IMR-90 (cell line): Measurements from ENCODE around the gene MASTL. TPM values are rescaled to one million over a fixed set of nuclear protein-coding genes. Genes with fewer than 3 reads are reported as not detected.
A peak's percentile ranks its signal among the peaks of the same experiment; 100 is the strongest.

Experiments
- ATAC-seq: fragments of 200-7000 bp; cut with Tn5 transposase; 2 replicates; pipeline ENCODE4 v1.9.1; 2020; ENCODE audit warnings: low read depth, mild to moderate bottlenecking, moderate library complexity
- BruUV-seq: library from RNA; stranded (reverse); fragments of 400-500 nt; replicated peaks from 2 replicates; lab custom pipeline; 2021; lab: Mats Ljungman, UMichigan
- CTCF ChIA-PET: fragments of 300-600 bp; formaldehyde crosslinking; extraction: SDS; loops from one replicate; lab custom pipeline; 2021; ENCODE audit warnings: antibody characterized with exemption; lab: Yijun Ruan, JAX
- POLR2A ChIA-PET: fragments of 300-600 bp; sonication (Branson Sonifier 250); formaldehyde crosslinking; loops from one replicate; lab custom pipeline; 2022; ENCODE audit warnings: antibody characterized with exemption; ENCODE audit not compliant: unreplicated experiment; lab: Charles Lee
- DNase-seq: peaks from one replicate; pipeline ENCODE4 v3.0.0; 2013
- H2AFZ ChIP-seq: replicated peaks from 2 replicates; pipeline ENCODE3; 2013; ENCODE audit warnings: low read length, mild to moderate bottlenecking; ENCODE audit not compliant: poor library complexity
- H2AK5ac ChIP-seq: 2 replicates; pipeline ENCODE4 v1.6.1; 2013; ENCODE audit warnings: low read depth, low read length, inconsistent platforms
- H2AK9ac ChIP-seq: replicated peaks from 2 replicates; pipeline ENCODE3; 2013; ENCODE audit warnings: mild to moderate bottlenecking, low read depth, low read length, moderate library complexity; ENCODE audit not compliant: poor library complexity
- H2BK120ac ChIP-seq: 2 replicates; pipeline ENCODE4 v1.6.1; 2013; ENCODE audit warnings: low read depth, low read length, inconsistent platforms
- H2BK15ac ChIP-seq: 3 replicates; pipeline ENCODE4 v1.6.1; 2013; ENCODE audit warnings: low read depth, low read length, inconsistent platforms
- H2BK20ac ChIP-seq: 2 replicates; pipeline ENCODE4 v1.6.1; 2013; ENCODE audit warnings: low read depth, mild to moderate bottlenecking, inconsistent platforms, low read length, moderate library complexity
- H2BK5ac ChIP-seq: 2 replicates; pipeline ENCODE4 v1.6.1; 2013; ENCODE audit warnings: mild to moderate bottlenecking, low read depth, low read length, inconsistent platforms; ENCODE audit not compliant: poor library complexity, severe bottlenecking
- H3K14ac ChIP-seq: replicated peaks from 2 replicates; pipeline ENCODE4 v1.6.1; 2013; ENCODE audit warnings: low read depth, low read length, inconsistent platforms
- H3K18ac ChIP-seq: 2 replicates; pipeline ENCODE4 v1.6.1; 2013; ENCODE audit warnings: low read depth, low read length, control low read depth
- H3K23ac ChIP-seq: 2 replicates; pipeline ENCODE4 v1.6.1; 2013; ENCODE audit warnings: low read depth, low read length, inconsistent platforms
- H3K27ac ChIP-seq: 2 replicates; pipeline ENCODE4 v1.5.1; 2013; ENCODE audit warnings: mild to moderate bottlenecking, control low read depth, low read length; ENCODE audit not compliant: insufficient read depth
- H3K27me3 ChIP-seq: 2 replicates; pipeline ENCODE4 v1.6.1; 2013; ENCODE audit warnings: low read length; ENCODE audit not compliant: control insufficient read depth, insufficient read depth
- H3K36me3 ChIP-seq: 2 replicates; pipeline ENCODE4 v1.6.1; 2013; ENCODE audit warnings: low read length, mixed read lengths; ENCODE audit not compliant: control insufficient read depth, insufficient read depth
- H3K4ac ChIP-seq: 2 replicates; pipeline ENCODE4 v1.6.1; 2013; ENCODE audit warnings: low read depth, low read length, inconsistent platforms
- H3K4me1 ChIP-seq: 2 replicates; pipeline ENCODE4 v1.6.1; 2013; ENCODE audit warnings: low read length, mixed read lengths; ENCODE audit not compliant: control insufficient read depth, insufficient read depth
- H3K4me2 ChIP-seq: 2 replicates; pipeline ENCODE4 v1.6.1; 2013; ENCODE audit warnings: low read depth, mild to moderate bottlenecking, control low read depth, low read length, moderate library complexity
- H3K4me3 ChIP-seq: 2 replicates; pipeline ENCODE4 v1.5.1; 2013; ENCODE audit warnings: low read depth, mild to moderate bottlenecking, control low read depth, low read length, moderate library complexity; ENCODE audit not compliant: insufficient read depth
- H3K56ac ChIP-seq: 2 replicates; pipeline ENCODE4 v1.6.1; 2013; ENCODE audit warnings: low read length, inconsistent platforms; ENCODE audit not compliant: insufficient read depth; ENCODE audit errors: extremely low read depth
- H3K79me1 ChIP-seq, 2 experiments: 2 replicates each; pipeline ENCODE4 v1.6.1; 2013; ENCODE audit warnings: low read length in 2 of 2, inconsistent platforms in 1 of 2, low read depth in 1 of 2
- H3K9ac ChIP-seq: 2 replicates; pipeline ENCODE4 v1.6.1; 2013; ENCODE audit warnings: low read depth, low read length, control low read depth
- H3K9me1 ChIP-seq: 2 replicates; pipeline ENCODE4 v1.6.1; 2013; ENCODE audit warnings: low read length, inconsistent platforms; ENCODE audit not compliant: insufficient read depth
- H3K9me3 ChIP-seq: 2 replicates; pipeline ENCODE4 v1.6.1; 2013; ENCODE audit warnings: low read length; ENCODE audit not compliant: control insufficient read depth, insufficient read depth
- H4K20me1 ChIP-seq: 2 replicates; pipeline ENCODE4 v1.6.1; 2013; ENCODE audit warnings: low read length, inconsistent platforms; ENCODE audit not compliant: insufficient read depth
- H4K5ac ChIP-seq: 2 replicates; pipeline ENCODE4 v1.6.1; 2013; ENCODE audit warnings: mild to moderate bottlenecking, low read depth, low read length, control low read depth
- H4K8ac ChIP-seq, 2 experiments: 2 replicates each; pipeline ENCODE4 v1.6.1; 2013; ENCODE audit warnings: low read depth in 2 of 2, low read length in 2 of 2, control low read depth in 1 of 2, inconsistent platforms in 1 of 2
- H4K91ac ChIP-seq: 2 replicates; pipeline ENCODE4 v1.6.1; 2013; ENCODE audit warnings: low read depth, low read length, inconsistent platforms; ENCODE audit not compliant: insufficient read depth
- BHLHE40 ChIP-seq: fragments of 150-350 bp; IDR thresholded peaks from 2 replicates; pipeline ENCODE4 v1.6.1; 2016; ENCODE audit warnings: mild to moderate bottlenecking, low read depth, low read length
- CEBPB ChIP-seq: IDR thresholded peaks from 2 replicates; pipeline ENCODE4 v1.6.1; 2012; ENCODE audit warnings: low read depth, low read length, improper control_type of control experiment
- WGBS, 2 experiments: methylation state at CpG; one replicate each; pipeline versions ENCODE4 v1.1.5 to v1.1.7; 2013; ENCODE audit warnings: missing lambda C conversion rate in 2 of 2; ENCODE audit not compliant: insufficient read length in 1 of 2; ENCODE audit errors: extremely low coverage in 2 of 2; 5-methylcytosine and 5-hydroxymethylcytosine counted together
- dilution Hi-C: fragments of 300-500 bp; cut with HindIII; formaldehyde crosslinking; loops from one replicate; pipeline ENCODE4 v1.14.3; 2018; ENCODE audit warnings: low sequenced_read_pairs; ENCODE audit not compliant: unreplicated experiment
- in situ Hi-C: fragments of 300-500 bp; cut with MboI; formaldehyde crosslinking; loops from 3 replicates; pipeline ENCODE4 v1.14.3; 2019; ENCODE audit warnings: low sequenced_read_pairs, inconsistent platforms, mixed read lengths
- intact Hi-C: fragments of 100-400 bp; cut with micrococcal nuclease; formaldehyde crosslinking; loops from 2 replicates; pipeline ENCODE4 v1.10.0; 2022
- polyA plus RNA-seq, 3 experiments: library from polyadenylated mRNA; depleted of rRNA; stranded (reverse); fragments of >200 nt; gene quantifications; 2 replicates each; pipeline ENCODE4 v1.2.3, GENCODE V29; 2012; ENCODE audit warnings: low replicate concordance in 1 of 3
- total RNA-seq: library from RNA; depleted of rRNA; stranded (reverse); fragments of >200 nt; gene quantifications from 2 replicates; pipeline ENCODE4 v1.2.3, GENCODE V29; 2012

The MASTL gene
- total and polyA plus RNA-seq, 2 of the 4 experiments (the other 2 are of a cell fraction): 7.0 to 13.4 TPM

- no peak overlapping the region for H3K23ac ChIP-seq
- in situ Hi-C loops (no loop called here), dilution Hi-C loops (no loop called here), intact Hi-C loops (loop anchor here (5.0 kb wide), 1 partner anchor 50 kb away; the partner anchor contains the start of gene MASTL)
- TF ChIP-seq BHLHE40: no peak
- TF ChIP-seq CEBPB: peak; percentile 29; the same call in 1 of the 2 replicates
- H3K9ac ChIP-seq: no peak overlapping the region
- H3K79me1 ChIP-seq: 0 out of 4 replicates have a peak, but pooled peaks cover 0 to 3% of the 10 kb centered on the region in 2 experiments
- CTCF ChIA-PET: interaction anchor here (0.7 kb wide), 1 partner anchor 701 kb away, joined by 6 read pairs; no protein-coding TSS in a partner anchor
- peak; percentile 72 for ATAC-seq
- H2BK15ac ChIP-seq: no peak overlapping the region
- H2AFZ ChIP-seq: no peak overlapping the region
- no peak overlapping the region for H3K56ac ChIP-seq
- no peak overlapping the region for H4K91ac ChIP-seq
- no TSS peak for BruUV-seq
- H3K18ac ChIP-seq: no peak overlapping the region
- 0 out of 2 replicates have a peak, but pooled peaks cover 2% of the 10 kb centered on the region for H3K9me1 ChIP-seq
- DNase-seq: peak; percentile 72
- no peaks in the 10 kb centered on the region for H4K20me1 ChIP-seq
- no peak overlapping the region for H3K4me2 ChIP-seq
- no peak overlapping the region for H2BK5ac ChIP-seq
- H3K4ac ChIP-seq: no peak overlapping the region
- H2AK5ac ChIP-seq: no peak overlapping the region
- H3K36me3 ChIP-seq: peaks cover 31% of the 10 kb centered on the region
- H2BK120ac ChIP-seq: no peak overlapping the region
- no peaks in the 10 kb centered on the region for H3K27me3 ChIP-seq
- no peak overlapping the region for H2BK20ac ChIP-seq
- WGBS, 2 experiments: no CpG with 5 or more reads among the region's 2 CpGs
- H4K8ac ChIP-seq: no peak overlapping the region
- POLR2A ChIA-PET: no interaction called here
- no peak overlapping the region for H3K4me3 ChIP-seq
- H3K9me3 ChIP-seq: no peaks in the 10 kb centered on the region
- H3K27ac ChIP-seq: no peak overlapping the region
- H3K14ac ChIP-seq: no peak overlapping the region
- 0 out of 2 replicates have a peak, but pooled peaks cover 2% of the 10 kb centered on the region for H3K4me1 ChIP-seq
- no peak overlapping the region for H4K5ac ChIP-seq
- no peak overlapping the region for H2AK9ac ChIP-seq
These were observed 52.2 kb downstream of the MASTL start for GRCh38 chr10:27207350-27207749.
